SW 1271 (cell line): ENCODE results near the gene PLIN5.

Experiments used
- DNase-seq, 2 experiments: peaks; one replicate each; lab custom pipeline; 2025; lab: John Stamatoyannopoulos, UW

PLIN5 gene

DNA sequence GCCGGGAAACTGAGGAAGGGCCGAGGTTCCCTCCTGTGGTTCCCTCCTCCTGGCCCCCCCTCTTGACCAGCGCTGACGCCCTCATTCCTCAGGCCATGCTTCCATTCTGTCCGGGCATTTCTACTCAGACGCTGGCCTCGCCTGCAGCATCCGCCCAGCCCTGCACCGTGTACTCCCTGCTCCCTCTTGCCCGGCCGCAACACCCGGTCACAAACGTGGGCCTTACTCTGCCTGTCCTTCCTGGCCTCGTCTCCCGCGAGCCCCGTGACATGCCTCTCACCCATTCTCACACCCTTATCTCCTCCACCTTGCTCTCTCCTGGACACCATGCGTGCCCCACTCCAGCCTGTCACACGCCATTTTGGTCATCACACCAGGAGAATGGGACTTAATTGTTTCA is 51.6 kb downstream of the PLIN5 start:
- no peak for DNase-seq

DNA sequence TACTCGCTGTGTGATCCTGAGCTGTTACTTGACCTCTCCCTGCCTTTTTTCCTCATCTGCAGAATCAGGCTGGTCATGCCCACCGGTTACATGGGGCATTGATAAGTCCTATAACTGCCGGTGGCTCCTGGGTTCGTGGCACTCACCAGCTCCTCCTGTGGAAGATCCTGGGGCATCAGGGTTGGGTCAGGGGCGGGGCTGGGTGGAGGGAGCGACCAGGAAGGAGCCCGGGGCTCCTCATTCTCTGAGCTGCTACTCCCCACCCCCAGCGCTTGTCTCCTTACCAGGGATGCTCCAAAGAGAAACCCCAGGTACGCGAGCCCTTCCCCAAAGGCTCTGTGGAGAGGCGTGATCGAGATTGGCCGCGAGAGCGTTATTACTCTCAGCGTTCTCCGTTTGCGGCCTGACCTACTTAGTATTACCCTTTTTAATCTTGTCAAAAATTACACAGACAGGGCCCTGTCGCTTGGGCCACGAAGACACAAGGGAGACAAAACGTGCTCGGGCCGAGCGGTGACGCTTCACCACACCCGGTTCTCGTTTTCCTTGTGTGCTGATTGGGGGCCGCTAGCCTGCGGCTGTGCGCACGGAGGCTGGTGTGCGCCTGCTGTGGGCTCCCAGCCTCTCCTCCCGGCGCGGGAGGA is 52.2 kb downstream of the PLIN5 start:
- no peak for DNase-seq

DNA sequence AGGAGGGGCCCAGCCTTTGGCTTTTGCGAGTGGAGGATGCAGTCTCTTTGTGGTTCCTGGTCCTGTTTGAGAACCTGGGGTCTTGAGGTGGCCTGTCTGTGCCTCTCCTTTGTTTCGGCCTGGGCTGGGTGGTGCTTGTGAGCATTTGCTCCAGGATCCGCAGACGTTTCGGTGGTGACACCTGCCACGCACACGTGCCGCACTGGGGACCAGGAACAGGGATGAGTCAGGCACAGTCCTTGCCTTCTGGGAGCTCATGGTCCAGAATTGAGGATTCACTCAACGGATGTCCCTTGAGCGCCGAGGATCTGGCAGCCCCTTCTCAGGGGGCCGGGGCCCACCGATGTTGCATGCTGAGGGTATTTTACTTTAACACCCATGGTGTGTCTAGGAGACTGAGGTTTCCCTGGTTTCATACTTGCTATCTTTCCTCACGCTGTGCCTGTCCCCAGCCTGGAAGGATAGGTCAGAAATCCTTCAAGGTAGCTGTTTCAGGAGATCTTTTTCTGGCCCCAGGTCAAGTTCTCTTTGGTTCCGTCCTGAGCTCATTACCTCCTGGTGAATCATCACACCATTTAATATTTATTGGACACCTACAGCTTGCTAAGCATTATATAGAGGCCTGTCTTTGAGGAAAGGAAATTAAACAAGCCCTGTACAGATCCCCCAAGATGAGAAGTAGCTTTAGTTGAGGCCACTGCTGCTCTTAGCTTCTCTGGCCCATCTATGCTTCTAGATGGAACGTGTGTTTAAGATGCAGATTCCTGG is 57.8 kb downstream of the PLIN5 start:
- no peak for DNase-seq

- DNase-seq: peak in 1 of 2 experiments; percentile 21
These were observed 60.5 kb downstream of the PLIN5 start for GRCh38 chr19:4474514-4475022.

DNA sequence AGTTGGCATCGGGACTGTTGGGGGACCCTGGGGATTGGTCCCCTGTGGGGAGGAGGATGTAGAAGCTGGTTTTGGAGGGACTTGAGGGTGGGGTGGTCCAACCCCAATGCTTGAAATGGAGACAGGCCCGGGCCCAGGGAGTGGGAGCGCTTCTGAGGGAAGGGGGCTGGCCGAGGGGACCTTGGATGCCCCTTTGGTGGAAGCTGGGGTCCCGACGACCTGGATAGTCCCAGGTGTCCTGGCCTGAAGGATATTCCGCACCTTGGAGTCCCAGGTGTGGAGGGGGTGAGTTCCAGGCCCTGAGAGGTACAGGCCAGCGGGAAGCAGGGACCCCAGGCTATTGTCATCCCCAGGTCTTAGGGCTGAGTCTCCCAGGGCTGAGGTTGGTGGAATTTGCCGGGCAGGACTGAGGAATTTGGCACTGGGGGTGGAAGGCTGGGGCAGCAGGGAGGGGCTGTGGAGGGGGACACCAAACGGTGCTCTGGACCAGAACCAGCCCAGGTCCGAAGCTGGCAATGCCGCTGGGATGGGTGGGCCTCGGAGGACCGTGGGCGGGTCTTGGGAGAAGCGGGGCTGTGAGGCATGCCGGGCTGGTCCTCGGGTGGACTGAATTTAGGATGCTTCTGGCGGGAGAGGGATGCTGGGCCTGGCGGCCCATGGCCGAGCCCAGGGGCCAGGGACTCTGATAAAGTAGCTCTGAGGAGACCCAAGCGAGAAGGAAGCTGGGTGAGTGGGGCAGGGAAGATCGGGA is 61.1 kb downstream of the PLIN5 start:
- DNase-seq: no peak

DNA sequence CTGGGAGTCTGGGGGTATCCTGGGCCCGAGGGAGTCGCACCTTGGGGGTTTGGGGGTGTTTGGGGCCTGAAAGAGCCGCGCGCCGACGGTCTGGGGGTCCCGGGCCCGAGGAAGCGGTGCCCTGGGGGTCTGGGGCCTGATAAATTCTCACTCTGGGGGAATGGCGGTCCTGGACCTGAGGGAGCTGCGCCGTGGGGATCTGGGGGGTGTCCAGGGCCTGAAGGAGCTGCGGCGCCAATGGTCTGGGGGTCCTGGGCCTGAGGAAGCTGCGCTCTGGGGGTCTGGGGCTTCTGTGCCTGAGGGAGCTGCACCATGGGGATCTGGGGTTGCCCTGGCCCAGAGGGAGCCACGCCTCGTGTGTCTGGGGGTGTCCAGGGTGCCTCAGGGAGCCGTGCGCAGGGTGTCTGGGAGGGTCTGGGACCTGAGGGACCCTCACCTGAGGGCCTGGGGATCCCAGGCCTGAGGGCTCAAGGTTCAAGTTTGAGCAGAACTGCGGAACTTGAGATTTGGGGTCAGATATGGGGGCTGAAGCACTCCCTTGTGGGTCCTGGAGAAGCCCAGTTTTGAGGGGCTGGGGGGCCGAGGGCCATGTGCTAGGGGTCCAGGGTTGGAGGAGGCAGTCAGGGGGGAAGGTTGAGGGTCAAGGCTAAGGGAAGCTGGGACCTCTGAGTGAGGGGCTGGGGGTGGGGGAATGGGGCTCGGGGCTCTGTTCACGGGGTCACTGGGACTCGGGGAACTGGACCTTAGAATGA is 61.8 kb downstream of the PLIN5 start:
- DNase-seq: no peak
